ENCODE measurements around the gene CCT3.
"Not testable (repeated sequence)": the region's sequence is repeated elsewhere in the genome, so short reads cannot be mapped to it uniquely, and the experiment has no call there.

The CCT3 gene

DNA sequence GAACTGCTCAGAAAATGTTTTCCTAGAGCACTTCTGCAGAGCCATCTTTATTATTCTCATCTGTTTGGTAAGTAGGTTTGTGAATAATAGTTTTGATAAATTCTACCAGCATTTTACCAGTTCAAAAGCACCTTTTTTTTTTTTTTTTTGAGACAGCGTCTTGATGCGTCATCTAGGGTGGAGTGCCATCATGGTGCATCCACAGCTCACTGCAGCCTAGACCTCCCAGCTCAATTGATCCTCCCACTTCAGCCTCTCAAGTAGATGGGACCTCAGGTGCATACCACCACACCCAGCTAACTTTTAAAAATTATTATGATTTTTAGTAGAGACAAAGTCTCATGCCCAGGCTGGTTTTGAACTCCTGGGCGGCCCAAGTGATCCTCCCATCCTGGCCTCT is 21.2 kb upstream of the CCT3 start:
- FAIRE-seq (no peak), DNase-seq (ENCODE audit: insufficient read length, low spot score) (no peak)
- TF ChIP-seq POLR2A (IDR thresholded peaks at IDR 0.05; ENCODE audit: low read depth, low read length) = no peak

DNA sequence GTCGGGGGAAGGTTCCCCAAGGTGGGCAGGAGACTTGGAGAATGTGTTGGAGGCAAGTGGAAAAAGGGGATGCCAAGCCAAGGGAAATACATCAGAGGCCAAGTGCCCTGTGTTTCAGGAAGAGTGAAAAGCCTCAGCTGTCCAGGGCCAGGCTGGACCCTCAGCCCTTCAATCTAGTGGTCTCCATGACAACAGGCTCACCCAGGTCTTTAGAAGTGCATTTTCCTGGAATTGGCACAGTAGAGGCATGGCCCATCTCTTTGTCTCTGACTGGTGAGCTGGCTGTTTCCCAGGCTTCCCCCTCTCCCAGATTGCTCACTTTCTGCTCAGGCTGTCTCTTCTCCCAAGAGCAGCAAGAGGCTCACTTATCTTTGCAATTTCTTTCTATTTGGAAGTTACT is 20.5 kb upstream of the CCT3 start:
- no peak for DNase-seq (ENCODE audit: insufficient read length, low spot score)

GRCh38 chr1:156357977-156358376 is 19.9 kb upstream of the CCT3 start:
- FAIRE-seq (no peak), DNase-seq (ENCODE audit: insufficient read length, low spot score) (no peak)
- no peak for TF ChIP-seq POLR2A (IDR thresholded peaks at IDR 0.05; ENCODE audit: low read depth, low read length)

More for the DNA sequence above, 20.5 kb upstream of the CCT3 start:
- no peak for FAIRE-seq
- no peak for TF ChIP-seq POLR2A (IDR thresholded peaks at IDR 0.05; ENCODE audit: low read depth, low read length)

DNA sequence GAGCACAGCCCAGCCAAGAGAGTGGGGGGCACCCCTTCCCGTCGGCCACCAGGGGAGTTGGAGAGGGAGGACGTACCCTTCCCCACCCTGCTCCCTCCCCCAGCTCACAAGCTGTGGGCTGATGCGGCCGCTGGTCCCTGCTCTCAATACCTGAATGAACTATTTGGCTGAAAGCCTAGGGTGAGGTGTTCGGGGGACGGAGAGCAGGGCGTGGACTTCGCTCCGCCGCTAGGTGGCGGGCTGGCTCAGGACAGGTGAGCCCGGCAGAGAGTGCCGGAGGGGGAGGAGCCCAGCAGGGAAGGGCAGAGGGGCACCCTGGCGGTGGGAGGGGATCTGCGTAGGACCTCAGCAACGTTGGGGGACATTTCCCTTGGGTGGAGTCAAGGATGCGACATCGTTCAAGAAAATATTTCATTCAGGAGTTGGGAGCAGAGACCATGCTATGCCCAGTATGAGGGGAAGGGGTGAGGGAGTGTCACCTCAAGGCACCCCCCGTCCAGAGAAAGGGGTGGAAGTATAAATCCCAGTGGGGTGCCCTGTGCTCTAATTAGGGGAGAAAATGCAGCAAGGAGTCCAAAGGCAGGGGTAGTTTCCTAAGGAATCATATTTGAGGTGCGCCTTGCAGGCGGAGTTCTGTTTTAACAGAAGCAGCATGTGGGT is 18.9 kb upstream of the CCT3 start:
- DNase-seq (ENCODE audit: insufficient read length, low spot score) (peak; percentile 50), FAIRE-seq (no peak)
- TF ChIP-seq POLR2A (IDR thresholded peaks at IDR 0.05; ENCODE audit: low read depth, low read length) = no peak

DNA sequence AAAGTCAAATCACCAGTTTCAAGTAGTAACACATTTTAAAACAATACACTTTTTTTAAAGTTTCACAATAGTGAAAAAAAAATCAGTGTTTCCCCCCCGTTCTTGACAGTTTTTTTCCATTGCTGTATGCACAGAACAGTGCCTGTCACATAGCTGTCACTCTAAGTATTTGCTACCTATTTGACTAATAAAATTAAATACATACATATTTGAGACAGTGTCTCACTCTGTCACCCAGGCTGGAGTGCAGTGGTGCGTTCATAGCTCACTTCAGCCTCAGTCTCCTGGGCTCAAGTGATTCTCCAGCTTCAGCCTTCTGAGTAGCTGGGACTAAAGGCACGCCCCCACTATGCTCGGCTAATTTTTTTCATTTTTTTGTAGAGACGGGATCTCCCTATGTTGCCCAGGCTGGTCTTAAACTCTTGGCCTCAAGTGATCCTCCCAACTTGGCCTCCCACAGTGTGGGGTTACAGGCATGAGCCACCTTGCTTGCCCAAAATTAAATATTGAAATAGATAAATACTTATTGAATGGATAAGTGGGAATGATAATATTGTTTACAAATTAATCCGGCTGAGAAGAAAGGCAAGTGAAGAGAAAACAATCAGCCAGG is 18.3 kb upstream of the CCT3 start:
- no peak for FAIRE-seq
- DNase-seq (ENCODE audit: insufficient read length, low spot score) = no peak
- no peak for TF ChIP-seq POLR2A (IDR thresholded peaks at IDR 0.05; ENCODE audit: low read depth, low read length)

DNA sequence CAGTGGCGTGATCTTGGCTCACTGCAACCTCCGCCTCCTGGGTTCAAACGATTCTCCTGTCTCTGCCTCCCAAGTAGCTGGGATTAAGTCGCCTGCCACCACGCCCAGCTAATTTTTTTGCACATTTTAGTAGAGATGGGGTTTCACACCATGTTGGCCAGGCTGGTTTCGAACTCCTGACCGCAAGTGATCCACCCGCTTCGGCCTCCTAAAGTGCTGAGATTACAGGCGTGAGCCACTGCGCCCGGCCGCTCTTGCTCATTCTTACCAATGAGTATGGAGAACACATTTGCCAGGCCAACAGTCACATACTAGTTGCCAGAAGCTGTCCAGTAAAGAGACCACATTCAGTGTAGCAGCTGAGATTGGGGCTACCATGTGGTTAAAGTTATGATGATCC is 14.4 kb upstream of the CCT3 start:
- FAIRE-seq; DNase-seq (ENCODE audit: insufficient read length, low spot score): not testable (repeated sequence)

GRCh38 chr1:156347331-156347730 is 9.2 kb upstream of the CCT3 start:
- FAIRE-seq (no peak), DNase-seq (ENCODE audit: insufficient read length, low spot score) (no peak)
- TF ChIP-seq POLR2A (IDR thresholded peaks at IDR 0.05; ENCODE audit: low read depth, low read length) = no peak

- FAIRE-seq (no peak), DNase-seq (ENCODE audit: insufficient read length, low spot score) (no peak)
- TF ChIP-seq POLR2A (IDR thresholded peaks at IDR 0.05; ENCODE audit: low read depth, low read length) = no peak
Observed at GRCh38 chr1:156346636-156347035, 8.5 kb upstream of the CCT3 start.

DNA sequence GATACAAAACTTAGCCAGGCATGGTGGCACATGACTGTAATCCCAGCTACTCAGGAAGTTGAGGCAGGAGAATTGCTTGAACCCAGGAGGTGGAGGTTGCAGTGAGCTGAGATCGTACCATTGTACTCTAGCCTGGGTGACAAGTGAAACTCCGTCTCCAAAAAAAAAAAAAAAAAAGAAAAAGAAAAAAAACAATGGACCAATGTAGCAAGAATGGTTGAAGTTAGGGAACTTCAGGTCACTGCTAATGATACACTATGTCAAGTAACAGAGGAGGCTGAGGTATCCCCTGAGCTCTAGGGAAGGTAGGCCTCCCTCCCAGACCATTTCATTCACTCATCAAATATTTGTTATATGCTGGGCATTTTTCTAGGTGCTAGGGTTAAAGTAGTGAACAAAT is 7.9 kb upstream of the CCT3 start:
- not testable (repeated sequence) for FAIRE-seq; DNase-seq (ENCODE audit: insufficient read length, low spot score)

GRCh38 chr1:156344409-156344808 is 6.3 kb upstream of the CCT3 start:
- no peak for TF ChIP-seq POLR2A (IDR thresholded peaks at IDR 0.05; ENCODE audit: low read depth, low read length)
- FAIRE-seq (no peak), DNase-seq (ENCODE audit: insufficient read length, low spot score) (no peak)

DNA sequence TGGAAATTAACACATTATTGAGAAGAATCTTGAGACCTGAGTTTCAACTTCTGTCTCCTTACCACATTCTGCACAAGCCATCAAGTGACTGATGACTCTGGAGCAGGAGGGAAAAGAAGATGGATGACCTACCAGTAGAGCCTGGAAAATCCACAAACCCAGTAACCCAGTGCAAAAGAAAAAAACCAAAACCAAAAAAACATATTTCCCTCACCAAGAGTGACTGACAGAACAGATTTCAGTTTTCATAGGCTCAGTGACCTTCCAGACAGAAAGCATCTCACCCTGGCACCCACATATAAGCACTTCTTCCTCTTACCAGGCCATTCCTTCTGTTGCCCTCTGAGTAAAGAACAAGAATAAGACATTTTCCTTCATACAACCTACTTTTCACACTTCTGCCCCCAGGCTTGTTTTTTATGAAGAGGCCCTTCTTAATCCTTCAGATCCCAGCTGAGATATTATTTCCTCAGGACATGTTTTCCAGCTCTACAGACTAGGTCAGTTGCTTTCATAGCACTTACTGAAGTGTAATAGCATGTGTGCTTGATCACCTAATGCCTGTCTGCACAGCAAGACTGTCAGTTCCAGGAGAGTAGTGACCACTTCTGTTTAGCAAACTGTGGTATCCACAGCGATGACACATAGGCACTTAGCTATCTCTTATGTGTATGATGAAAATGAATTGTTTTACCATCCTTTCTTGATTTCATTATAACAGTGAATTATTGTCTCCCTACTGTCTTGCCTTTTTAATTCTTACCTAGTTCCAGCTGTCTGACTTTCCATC is 4.3 kb upstream of the CCT3 start:
- DNase-seq (ENCODE audit: insufficient read length, low spot score) (no peak), FAIRE-seq (no peak)
- no peak for TF ChIP-seq POLR2A (IDR thresholded peaks at IDR 0.05; ENCODE audit: low read depth, low read length)

GRCh38 chr1:156337888-156338179 is 258 bp downstream of the CCT3 start:
- TF ChIP-seq POLR2A (IDR thresholded peaks at IDR 0.05; ENCODE audit: low read depth, low read length) = no peak
- no peak for DNase-seq (ENCODE audit: insufficient read length, low spot score)
- FAIRE-seq = no peak

DNA sequence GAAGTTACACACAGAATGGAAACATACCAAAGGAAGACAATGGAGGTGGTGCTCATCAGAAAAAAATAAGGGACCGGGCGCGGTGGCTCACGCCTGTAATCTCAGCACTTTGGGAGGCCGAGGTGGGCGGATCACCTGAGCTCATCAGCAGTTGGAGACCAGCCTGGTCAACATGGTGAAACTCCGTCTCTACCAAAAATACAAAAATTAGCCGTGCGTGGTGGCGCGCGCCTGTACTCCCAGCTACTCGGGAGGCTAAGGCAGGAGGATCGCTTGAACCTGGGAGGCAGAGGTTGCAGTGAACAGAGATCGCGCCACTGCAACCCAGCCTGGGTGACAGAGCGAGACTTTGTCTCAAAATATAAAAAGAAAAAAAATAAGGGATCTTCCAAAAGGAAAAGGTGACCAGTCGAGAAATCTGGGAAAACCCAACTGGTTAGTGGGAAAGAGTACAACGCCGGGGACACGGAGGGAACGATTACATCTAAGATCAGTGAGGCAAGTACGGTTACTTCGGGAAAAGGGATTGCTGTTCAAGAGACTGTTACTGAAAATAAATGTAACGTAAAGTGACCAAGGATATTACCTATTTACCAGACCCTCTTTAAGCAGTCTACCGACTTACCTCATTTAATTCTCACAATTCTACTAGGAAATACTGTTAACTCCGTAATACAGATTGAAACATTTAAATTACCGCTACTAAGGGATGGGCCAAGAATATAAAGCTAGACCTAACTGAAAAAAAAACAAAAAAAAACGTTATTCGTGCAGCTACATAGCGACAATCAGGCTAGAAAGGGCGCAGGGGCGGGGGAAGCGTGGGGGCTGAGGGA is 822 bp downstream of the CCT3 start:
- no peak for TF ChIP-seq POLR2A (IDR thresholded peaks at IDR 0.05; ENCODE audit: low read depth, low read length)
- DNase-seq (ENCODE audit: insufficient read length, low spot score) (no peak), FAIRE-seq (no peak)

GRCh38 chr1:156336242-156336641 is 1.9 kb downstream of the CCT3 start:
- FAIRE-seq = no peak
- DNase-seq (ENCODE audit: insufficient read length, low spot score) = no peak
- no peak for TF ChIP-seq POLR2A (IDR thresholded peaks at IDR 0.05; ENCODE audit: low read depth, low read length)

- FAIRE-seq; DNase-seq (ENCODE audit: insufficient read length, low spot score): not testable (repeated sequence)
Observed at GRCh38 chr1:156323179-156323578, 14.9 kb downstream of the CCT3 start.

Measured in H54 (cell line).